Stimulated activated CD8-positive, alpha-beta memory T cell treated with anti-CD3 and anti-CD28 coated beads, Interleukin-4, amount 100 ng/mL, for 1 hour (primary cell): Measurements from ENCODE around the gene TSSC4.

ENCODE experiments used
- DNase-seq, 2 donors: peaks; one replicate each; pipeline ENCODE4 v3.0.0-alpha.2; 2020; ENCODE audit warnings: low read depth in 2 of 2, low spot score in 1 of 2

TSSC4 gene

DNA sequence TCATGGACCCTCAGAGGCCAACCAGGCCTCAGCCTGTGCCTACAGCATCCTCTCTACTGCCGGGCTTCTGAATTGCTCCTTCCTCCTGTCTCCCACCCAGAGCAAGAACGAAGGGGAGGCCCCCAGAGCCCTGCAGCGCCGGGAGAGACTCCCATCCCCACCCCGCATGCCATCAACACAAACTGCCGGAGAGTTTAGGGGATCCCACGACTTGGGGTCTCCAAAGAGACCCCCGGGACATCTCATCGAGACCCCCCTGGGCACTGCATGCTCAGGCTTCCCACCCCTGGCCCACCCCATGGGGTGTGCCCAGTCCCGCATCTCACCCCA, 31.7 kb upstream of the TSSC4 start:
- DNase-seq, result no peak

DNA sequence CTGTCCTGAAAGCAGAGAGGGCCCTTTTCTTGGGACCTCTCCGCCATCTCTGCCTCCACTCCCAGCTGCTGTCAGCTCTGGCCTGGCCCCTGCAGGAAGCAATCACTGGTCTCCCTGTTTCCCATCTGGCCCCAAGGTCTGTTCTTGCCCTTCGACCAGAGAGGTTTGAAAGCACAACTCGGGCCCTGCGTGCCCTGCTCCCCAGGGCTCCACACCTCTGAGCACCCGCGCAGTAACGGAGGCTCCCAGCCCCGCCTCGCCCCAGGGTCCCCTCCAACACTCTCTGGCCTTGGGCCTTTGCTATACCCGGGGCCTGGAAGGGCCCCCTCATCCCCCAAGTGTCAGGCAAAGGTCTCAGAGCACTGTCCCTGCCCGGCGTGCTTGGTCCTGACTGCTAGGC, 31.2 kb upstream of the TSSC4 start:
- DNase-seq, result no peak

DNA sequence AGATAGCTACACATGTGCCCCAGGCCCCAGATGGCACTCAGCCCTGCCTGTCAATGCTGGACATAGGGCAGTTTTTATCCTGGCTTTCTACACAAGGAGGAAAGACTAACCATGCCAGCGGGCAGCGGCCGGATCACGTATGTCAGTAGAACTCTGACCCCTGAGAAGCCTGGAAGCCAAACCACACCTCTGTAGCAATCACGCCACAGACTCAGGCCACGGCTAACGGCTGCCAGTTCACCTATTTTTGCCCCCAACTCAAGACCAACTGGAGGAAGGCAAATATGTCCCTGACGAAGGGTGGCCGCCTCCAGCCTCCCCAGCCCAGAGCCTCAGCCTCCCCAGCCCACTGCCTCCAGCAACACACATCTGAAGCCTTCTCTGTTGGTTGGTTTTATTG, 30.7 kb upstream of the TSSC4 start:
- DNase-seq, result no peak

DNA sequence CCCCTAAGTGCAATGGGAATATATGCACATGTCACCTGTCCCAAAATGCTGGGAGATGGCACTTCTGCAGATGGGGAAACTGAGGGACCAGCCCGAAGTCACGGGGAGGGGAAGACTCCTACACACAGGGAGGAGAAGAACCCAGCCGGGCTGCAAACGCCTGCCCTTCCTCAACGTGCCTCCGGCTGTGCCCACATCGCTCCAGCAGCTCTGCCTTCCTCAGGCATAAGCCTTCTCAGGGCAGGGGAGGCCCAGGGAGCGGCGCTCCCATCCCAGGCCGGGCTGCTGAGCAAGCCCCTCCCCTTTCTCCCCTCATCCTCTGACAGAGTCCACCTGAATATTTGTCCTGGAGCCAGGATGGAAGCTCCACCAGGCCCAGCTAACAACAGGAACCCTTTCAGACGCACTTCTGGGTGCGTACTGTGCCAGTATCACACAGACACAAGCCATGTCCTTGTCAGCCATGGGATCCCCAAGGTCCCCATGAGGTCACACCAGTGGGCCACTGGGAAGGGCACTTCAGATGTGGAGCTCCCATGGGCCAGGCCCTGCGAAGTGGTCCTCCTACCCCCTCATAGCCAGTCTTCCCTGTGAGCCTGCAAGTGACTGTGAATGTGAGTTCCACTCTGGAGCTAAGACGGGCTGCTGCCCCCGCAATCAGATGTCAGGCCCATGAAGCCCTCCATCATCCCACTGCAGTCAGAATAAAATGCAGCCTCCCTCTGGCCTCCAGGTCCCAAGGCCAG, 25.9 kb upstream of the TSSC4 start:
- DNase-seq, result no peak

DNA sequence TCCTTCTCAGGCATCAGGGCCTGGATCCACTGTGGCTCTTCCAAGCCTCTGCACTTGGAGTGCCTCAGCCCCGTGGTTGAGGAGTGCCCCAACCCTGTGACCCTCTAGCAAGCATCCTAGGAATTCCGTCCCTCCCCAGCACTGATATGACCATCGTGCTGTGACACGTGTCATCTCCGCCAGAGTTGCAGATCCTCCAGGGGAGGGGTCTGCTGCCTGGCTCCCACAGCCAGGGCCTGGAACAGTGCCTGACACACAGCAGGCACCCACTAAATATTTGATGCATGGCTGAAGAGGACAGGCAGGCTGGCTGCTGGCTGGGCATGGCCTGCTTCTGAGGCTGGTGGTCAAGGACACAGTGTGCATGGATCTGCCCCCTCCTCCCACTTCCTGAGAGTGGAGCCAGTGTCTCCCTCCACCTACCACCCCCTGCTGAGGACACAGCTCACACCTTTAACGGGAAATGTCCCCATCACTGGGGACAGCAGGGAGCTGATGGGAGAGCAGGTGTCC, 25.2 kb upstream of the TSSC4 start:
- DNase-seq, result no peak

DNA sequence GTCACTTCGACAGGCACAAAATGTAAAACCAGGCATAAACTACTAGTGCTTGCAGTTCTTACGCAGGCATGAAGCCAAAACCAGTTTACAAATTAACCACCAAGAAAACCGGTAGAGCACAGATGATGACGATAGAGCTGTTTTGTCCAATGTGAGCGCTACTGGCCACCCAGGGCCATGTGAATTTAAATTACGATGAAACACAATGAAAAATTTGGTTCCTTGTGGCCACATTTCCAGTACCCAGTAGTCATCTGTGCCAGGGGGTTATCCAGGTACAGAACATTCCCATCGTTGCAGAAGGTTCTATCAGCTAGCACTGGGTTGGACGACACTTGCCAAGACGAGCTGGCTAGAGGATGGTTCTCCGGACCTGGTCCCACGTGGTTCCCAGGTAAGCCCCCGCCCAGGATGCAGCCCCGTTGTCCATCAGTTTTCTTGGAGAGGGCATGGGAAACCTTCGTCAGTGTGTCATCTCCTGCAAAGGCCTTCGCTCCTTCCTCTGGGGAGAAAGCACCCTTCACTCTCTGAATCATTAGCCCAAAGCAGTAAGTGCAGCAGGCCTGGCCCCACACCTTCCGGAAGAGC, 24.5 kb upstream of the TSSC4 start:
- DNase-seq, result no peak

DNA sequence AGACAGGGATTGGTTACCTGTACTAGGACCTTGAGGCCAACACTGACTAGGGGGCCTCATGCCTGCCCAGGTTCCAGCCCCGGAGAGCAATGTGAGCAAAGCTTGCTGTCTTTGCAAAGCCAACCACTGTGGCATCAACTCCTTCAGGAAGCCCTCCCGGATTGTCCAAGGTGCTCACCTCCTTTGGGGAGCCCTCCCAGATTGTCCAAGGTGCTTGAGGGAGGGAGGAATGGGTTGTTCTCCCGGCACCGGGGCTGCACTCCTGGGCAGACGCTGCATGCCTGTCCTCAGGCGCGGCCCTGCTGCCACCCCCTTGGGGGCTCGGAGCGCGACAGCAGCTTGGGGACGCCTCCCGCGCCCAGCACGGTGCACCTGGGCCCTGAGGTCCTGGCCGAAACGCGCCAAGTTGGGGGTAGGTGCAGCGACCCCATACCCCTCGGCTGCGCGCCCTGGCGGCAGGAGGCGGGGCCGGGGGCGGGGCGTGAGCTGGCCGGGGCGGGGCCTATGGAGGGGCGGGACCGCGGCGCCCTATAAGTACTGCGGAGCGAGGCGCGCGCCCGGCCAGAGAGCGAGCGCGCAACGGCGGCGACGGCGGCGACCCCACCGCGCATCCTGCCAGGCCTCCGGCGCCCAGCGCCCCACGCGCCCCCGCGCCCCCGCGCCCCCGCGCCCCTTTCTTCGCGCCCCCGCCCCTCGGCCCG, 23.6 kb upstream of the TSSC4 start, which contains the start of gene CD81:
CD81 (plus strand) TSS at position 560 of the 701 bp plus-strand sequence. CDS start 240 bp downstream, outside the sequence.
- peak in 1 of 2 donors; percentile 49 for DNase-seq

DNA sequence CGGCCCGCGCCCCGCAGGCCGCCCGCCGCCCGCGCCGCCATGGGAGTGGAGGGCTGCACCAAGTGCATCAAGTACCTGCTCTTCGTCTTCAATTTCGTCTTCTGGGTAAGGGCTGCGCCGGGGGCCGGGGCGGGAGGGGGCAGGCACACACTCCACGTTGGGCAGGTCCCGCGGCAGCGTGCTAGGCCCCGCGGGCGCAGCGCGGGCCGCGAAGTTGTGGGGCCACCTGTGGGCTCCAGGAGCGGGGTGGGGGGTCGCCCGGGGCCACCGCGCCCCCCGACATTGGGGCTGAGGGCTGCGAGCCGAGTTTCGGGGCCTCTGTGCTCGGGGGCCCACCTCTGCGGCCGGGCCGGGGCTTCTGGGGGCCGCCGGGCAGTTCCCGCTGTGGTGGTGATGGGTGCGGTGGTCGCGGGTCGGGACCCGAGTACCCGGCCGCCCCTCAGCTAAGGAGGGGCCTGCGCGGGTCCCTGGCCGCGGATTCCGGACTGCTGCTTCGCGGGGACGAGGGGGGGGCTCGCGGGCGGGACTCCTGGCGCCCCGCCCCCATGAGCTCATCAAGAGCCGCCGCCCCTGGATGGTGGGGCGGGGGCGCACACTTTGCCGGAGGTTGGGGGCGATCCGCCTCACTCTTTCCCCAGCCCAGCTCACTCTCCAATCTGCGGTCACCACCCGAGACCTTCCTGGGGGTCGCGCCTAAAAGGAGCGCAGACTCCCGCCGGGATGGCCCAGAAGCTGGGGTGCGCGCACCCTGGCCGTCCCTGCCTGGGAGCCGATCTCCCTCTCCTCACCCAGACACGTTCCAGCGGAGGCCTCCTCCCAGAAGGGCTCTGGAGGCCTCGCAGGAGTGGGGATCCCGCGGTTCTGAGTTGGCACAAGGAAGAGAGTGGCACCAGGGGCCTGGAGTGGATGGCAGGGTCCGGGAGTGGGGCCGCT, 22.8 kb upstream of the TSSC4 start:
- DNase-seq, result no peak

DNA sequence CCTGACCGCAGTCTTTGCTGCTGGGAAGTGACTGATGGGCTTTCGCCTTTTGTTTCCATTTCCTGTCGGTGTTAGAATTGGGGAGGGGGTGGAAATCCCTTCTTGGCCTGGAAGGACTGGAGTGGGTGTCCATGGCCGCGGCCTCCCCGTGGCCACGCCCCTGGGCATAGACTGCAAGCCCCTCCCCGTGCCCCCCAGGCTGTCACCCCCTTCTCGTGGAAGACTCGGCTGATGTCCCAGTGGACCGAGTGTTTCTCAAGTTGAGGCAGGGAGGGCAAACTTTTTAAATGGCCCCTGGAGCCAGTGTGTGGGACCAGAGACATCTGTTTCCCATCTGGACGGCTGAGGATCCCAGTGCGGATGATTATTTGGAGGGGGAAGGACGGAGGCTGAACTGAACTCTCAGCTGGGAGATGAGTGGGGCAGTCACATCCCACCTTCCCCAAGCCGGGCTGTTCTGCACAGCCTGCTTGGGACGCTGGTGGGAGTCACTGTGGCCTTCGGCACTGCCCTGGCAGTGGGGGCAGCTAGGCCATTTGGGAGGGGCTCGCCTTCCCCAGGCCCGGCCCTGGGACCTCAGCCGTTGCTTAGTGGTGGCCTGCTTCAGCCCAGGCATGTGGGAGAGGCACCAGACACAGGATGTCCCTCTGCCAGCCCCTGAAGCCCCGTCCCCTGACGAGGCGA, 21.9 kb upstream of the TSSC4 start:
- no peak for DNase-seq

DNA sequence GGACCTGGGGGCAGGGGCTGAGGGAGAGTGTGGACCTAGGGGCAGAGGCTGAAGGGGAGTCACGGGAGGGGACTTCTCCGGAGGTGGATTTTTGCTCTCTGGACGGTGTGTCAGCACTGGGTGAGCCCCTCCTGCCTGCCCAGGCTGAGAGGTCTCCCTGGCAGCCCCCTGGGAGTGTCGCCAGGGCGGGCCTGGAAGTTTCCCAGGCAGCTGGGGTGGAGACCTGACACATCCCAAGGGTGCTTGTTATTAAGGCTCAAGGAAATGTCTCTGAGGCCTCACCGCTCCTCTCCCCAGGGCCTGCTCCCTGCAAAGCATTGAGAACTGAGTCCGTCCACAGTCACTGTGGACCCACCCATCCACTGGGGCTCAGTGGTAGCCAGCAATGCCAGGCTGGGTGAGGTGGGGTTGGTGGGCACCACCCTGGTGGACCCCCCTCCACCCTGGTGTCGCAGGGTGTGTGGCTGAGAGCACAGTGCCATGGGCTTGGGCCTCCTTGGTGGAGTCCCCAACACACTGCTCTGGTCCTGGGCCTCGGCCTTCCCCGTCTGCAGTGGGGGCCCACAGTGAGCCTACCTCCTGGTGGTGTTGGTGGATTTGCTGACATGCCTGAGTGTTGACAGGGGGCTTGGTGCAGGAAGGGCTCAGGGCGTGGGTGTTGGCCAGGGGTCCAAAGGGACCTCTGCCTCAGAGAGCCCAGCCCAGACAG, 20.9 kb upstream of the TSSC4 start:
- DNase-seq, result no peak

DNA sequence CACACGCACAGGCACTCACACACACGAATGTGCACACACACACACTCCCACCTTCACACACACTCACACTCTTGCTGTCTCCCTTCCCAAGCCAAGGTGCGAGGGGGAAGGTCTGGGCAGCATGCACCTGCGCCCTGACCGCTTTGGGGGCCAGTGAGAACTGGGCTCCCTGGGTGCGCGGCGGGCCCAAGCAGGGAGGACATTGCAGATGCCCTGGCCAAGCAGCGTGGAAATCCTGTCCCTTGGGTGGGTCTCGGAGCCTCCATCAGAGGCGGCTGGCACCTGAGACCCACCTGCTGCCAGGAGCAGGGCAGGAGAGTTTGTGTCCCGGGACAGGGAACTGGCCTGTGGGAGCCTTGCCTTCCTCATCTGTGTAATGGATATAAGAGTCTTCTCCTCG, 20.2 kb upstream of the TSSC4 start:
- DNase-seq, result no peak

DNA sequence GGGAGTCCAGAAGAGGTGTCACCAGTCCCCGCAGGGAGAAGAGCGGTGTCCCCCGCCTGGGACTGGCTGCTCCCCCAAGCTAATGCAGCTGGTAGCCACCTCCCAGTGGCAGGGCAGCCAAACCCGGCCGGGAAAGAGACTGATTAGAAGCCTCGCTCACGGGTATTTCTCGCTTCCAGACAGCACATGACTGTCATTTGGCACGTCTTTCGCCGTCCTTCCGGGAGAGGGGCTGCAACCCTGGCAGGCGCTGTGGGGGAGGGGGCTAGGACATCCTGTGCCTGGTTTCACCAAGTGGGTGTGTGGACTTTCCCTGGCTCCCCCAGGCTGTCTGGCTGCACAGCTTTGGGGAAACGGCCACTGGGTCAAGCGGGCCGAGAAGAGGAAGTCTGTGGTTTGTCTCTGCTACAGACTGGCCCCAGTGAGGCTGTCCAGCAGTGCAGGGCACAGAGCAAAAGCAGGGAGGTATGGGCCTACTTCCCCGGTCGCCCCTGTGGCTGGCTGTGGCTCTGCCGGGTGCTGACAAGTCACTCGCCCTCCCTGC, 19.7 kb upstream of the TSSC4 start:
- no peak for DNase-seq

DNA sequence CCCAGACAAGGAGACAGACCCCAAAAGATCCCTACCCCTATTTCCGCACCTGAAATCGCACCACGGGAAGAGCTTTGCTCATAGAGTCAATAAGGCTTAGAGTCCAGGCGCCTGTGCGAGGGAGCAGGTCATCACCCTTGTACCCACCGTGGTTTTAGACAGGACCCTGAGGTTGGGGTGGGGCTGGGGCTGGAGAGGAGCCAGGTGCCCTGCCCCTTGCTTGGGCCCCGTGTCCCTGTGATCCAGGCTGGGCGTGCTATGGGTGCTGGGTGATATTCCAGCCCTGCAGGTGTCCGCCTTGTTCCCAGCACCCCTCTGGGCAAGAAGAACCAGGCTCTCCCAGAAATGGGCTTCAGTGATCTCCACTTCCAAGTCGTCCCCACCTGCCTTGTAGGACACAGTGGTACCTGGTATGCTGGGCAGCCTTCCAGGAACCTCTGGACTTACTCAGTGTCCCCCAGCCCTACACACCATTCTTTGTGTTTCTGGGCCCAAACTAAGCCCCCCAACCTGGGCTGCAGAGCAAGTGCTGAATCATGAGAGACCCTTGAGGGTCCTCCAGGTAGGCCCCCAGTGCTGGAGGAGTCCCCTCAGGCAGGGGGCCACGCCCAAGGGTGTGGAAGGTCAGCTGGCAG, 18.9 kb upstream of the TSSC4 start:
- DNase-seq, result no peak

DNA sequence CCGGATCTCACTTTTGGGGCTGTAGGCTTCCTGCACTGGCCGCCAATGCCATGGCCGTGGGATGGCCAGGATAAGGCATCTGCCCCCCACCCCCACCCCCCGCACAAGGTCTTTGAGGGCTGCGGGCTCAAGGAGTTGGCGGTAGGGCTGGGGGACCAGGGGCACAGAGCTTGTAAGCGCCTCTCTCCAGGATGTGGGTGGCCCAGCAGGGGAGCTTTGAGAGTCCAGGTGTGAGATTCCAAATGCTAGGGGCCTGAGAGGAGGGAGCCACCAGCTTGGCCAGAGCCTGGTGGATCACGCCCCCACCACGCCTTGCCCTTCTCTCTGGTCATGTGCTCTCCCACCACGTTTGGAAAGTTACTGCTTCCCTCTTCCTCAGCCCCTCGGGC, 18.4 kb upstream of the TSSC4 start:
- no peak for DNase-seq

DNA sequence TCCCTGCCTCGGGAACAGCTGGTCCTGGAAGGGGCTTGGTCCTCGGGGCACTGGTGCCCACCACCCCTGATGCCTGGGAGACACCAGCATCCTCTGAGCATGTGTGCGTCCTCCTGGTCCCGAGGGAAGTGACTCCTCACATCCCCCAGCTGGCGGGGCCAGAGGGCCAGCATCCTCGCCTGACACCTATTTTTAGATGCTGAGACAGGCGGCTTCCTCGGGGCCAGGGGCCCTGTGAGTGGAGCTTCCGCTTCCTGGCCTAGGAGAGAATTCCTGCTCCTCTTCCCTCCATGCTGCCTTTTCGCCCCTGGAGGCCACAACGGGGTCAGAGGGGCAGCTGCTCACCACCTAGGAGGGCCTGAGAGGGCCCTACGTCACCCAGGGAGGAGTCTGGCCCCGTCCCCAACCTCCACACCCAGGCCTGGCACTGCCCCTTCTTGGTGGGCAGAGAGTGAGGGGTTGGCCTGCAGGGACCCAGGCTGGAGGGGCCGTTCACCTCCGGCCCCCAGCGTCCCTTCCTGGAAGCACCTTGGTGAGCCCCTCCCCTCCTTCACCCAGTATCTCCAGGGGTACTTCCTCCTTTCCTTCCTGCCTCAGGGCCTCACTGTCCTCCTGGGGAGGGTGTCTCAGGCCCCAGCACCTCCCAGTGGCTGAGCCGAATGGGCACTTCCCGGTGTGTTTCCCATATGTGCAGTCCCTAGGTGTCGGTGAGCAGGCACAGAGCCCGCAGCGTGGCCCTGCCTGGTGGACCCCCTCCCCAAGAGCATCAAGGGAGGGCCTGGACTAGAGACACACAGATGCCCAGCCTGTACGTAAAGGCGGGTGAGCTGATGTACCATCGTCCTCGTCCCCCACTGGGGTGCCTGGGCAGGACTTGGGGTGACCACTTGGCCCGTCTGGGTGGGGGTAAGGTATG, 17.4 kb upstream of the TSSC4 start:
- no peak for DNase-seq

DNA sequence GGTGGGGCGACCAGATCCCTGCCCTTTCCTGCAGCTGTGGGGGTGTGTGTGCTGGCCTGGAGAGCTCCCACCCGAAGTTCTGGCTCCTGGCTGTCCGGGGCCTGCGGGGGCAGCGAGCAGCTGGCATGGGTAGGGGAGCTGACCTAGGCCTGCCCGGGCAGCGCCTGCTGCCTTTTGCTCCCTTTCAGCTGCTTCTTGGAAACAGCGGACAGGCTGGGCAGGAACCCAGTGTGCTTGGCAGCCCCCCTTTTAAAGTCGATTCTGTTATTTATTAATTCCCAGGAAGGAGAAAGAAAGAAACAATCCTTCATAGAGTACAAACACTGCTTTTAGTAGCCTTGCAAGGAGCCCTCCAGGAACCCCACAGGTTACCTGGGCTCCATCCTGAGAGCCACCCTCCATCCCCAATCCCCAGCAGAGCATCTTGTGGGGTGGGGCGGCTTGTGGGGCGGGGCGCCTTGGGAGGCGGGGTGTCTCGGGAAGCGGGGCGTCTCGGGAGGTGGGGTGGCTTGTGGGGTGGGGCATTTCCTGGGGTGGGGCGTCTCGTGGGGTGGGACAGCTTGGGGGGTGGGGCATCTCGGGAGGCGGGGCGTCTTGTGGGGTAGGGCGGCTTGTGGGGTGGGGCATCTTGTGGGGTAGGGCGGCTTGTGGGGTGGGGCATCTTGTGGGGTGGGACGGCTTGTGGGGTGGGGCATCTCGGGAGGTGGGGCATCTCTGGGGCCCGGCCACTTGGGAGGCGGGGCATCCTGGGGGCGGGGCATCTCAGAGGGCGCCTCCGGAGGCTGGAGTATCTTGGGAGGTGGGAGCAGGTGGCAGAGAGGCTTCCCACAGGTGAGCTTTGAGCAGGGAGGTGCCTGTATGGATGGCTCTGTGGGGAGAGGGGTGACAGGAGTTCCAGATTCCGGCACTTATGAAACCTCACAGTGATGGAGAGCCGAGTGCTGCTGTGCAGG, 16.4 kb upstream of the TSSC4 start:
- DNase-seq, result no peak
